ENCODE measurements around the gene SULT1C4. TPM values are rescaled to one million over a fixed set of nuclear protein-coding genes. Genes with fewer than 3 reads are reported as not detected.

The SULT1C4 gene
- total and polyA plus RNA-seq, 2 of the 8 experiments (the other 6 are each of a cell fraction or from before 2014, with no cell fraction given), result 1.5 to 2.1 TPM

DNA sequence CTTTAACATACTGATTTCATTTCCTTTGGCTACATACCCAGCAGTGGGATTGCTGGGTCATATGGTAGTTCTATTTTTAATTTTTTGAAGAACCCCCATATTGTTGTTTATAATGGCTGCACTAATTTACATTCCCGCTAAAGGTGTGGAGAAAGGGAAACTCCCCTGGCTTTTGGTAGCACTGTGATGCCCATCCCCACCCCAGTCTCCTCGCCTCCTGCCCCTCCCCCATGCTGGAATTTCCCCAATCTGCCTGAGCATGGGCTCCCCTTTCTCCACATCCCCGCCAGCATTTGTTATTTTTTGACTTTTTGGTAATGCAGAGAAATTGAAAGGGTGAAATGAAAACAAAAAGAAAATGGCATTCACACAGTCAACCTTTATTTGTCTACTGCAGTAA lies 30.0 kb upstream of the SULT1C4 start:
- H4K8ac ChIP-seq (ENCODE audit: extremely low read depth, insufficient read depth, low read length), result no peak overlapping the region
- no peaks in the 10 kb centered on the region for H3K27me3 ChIP-seq (replicated peaks in 1 of 4; ENCODE audit: control insufficient read depth in 3 of 4, extremely low read depth in 1 of 4, insufficient read depth in 3 of 4, low read length in 3 of 4)
- DNase-seq (ENCODE audit: low read depth in 1 of 2, low spot score in 2 of 2), result no peak
- no peak overlapping the region for H2BK120ac ChIP-seq (replicated peaks; ENCODE audit: low read depth, low read length)
- H3K23me2 ChIP-seq (ENCODE audit: low read depth, low read length), result no peaks in the 10 kb centered on the region
- H3K18ac ChIP-seq (ENCODE audit: extremely low read depth, low read length), result no peak overlapping the region
- H3K4me2 ChIP-seq (ENCODE audit: insufficient read depth in 1 of 2, low read depth in 2 of 2, low read length in 2 of 2), result no peak overlapping the region
- WGBS, 2 experiments (ENCODE audit: extremely low coverage in 1 of 2, insufficient coverage in 1 of 2, insufficient read length in 1 of 2, insufficient replicate concordance in 2 of 2, low coverage in 1 of 2, low lambda C conversion rate in 2 of 2, missing lambda C conversion rate in 1 of 2), result 53% methylated on average over 2 of the region's 3 CpGs; no CpG with 5 or more reads in 1 of the 2 experiments
- no peak overlapping the region for H3K23ac ChIP-seq (ENCODE audit: insufficient read length)
- H3K14ac ChIP-seq (ENCODE audit: insufficient read length), result no peak overlapping the region
- H3K4me1 ChIP-seq (replicated peaks in 1 of 4; ENCODE audit: control insufficient read depth in 3 of 4, insufficient read depth in 4 of 4, low read length in 3 of 4), result peaks cover 0 to 2% (median 0%) of the 10 kb centered on the region in 4 experiments; a peak in 2 of 7 replicates
- no peaks in the 10 kb centered on the region for H3K79me2 ChIP-seq (ENCODE audit: control insufficient read depth in 1 of 2, insufficient read depth in 2 of 2, low read length in 2 of 2)
- no peaks in the 10 kb centered on the region for H4K20me1 ChIP-seq (replicated peaks in 1 of 2; ENCODE audit: control insufficient read depth in 1 of 2, insufficient read depth in 2 of 2, low read length in 2 of 2)
- no peak overlapping the region for H2AFZ ChIP-seq (ENCODE audit: low read length)
- ChIA-PET POLR2A (ENCODE audit: partially characterized antibody) (no interaction called here), CTCF (ENCODE audit: partially characterized antibody) (interaction anchor here (0.6 kb wide), 1 partner anchor 14 kb away, joined by 3 read pairs; no protein-coding TSS in a partner anchor)
- no peaks in the 10 kb centered on the region for H3K79me1 ChIP-seq (ENCODE audit: low read depth, low read length)
- H3K9me3 ChIP-seq (ENCODE audit: insufficient read depth in 2 of 2, low read depth in 1 of 2, low read length in 1 of 2), result no peaks in the 10 kb centered on the region
- H4K91ac ChIP-seq (replicated peaks; ENCODE audit: insufficient read length, low read length), result no peak overlapping the region
- no peak overlapping the region for H2BK15ac ChIP-seq (ENCODE audit: low read length)
- H2AK5ac ChIP-seq (ENCODE audit: low read depth, low read length), result no peak overlapping the region
- no peak overlapping the region for H4K5ac ChIP-seq (ENCODE audit: insufficient read length, low read depth, low read length)
- H2BK12ac ChIP-seq (ENCODE audit: low read depth, low read length), result no peak overlapping the region
- no peak overlapping the region for H3K4me3 ChIP-seq (ENCODE audit: extremely low read depth in 1 of 4, insufficient read depth in 2 of 4, low read depth in 3 of 4, low read length in 4 of 4)
- no peak overlapping the region for H3K4ac ChIP-seq (replicated peaks; ENCODE audit: insufficient read length, low read depth, low read length)
- no peak overlapping the region for H2BK5ac ChIP-seq (ENCODE audit: low read depth, low read length)
- peak; percentile 49; the same call in 1 of the 2 replicates for TF ChIP-seq TEAD4 (IDR thresholded peaks at IDR 0.05; ENCODE audit: low read depth, low read length)
- no peak for TF ChIP-seq NRF1 (IDR thresholded peaks at IDR 0.05; ENCODE audit: low read depth, low read length)
- no peaks in the 10 kb centered on the region for H3K36me3 ChIP-seq (ENCODE audit: control insufficient read depth in 2 of 4, insufficient read depth in 4 of 4, low read length in 3 of 4)
- H3K9ac ChIP-seq (replicated peaks in 1 of 4; ENCODE audit: extremely low read depth in 1 of 4, low read depth in 3 of 4, low read length in 3 of 4), result no peak overlapping the region
- H3K27ac ChIP-seq (ENCODE audit: low read depth, low read length), result no peak overlapping the region
- no peak overlapping the region for H2BK20ac ChIP-seq (ENCODE audit: low read length)
- FAIRE-seq, result no peak
- no peak overlapping the region for H3K56ac ChIP-seq (replicated peaks; ENCODE audit: insufficient read length, low read depth, low read length)

Measured in H1 (cell line).